Endothelial cell of umbilical vein (primary cell): ENCODE measurements around the gene FTO. TPM values are rescaled to one million over a fixed set of nuclear protein-coding genes. Genes with fewer than 3 reads are reported as not detected.

Source experiments
- BruUV-seq: library from RNA; stranded (reverse); fragments of 400-500 nt; replicated peaks from 2 replicates; lab custom pipeline; 2021; lab: Mats Ljungman, UMichigan
- CTCF ChIA-PET: fragments of 300-600, 350-600 bp; sonication (Branson Sonifier 250); formaldehyde crosslinking; loops from one replicate; lab custom pipeline; 2021; ENCODE audit warnings: antibody characterized with exemption, inconsistent platforms; lab: Charles Lee
- POLR2A ChIA-PET: fragments of 300-600, 350-600 bp; sonication (Branson Sonifier 250); formaldehyde crosslinking; loops from one replicate; lab custom pipeline; 2021; ENCODE audit warnings: antibody characterized with exemption, inconsistent platforms; lab: Charles Lee
- DNase-seq: peaks from one replicate; pipeline ENCODE4 v3.0.0-alpha.2; 2011; ENCODE audit warnings: low read depth, low spot score
- FAIRE-seq: peaks from 2 replicates; lab custom pipeline; 2011; peaks lifted over from hg19 to GRCh38; lab: Jason Lieb, UNC
- H2AFZ ChIP-seq: 2 replicates; pipeline ENCODE4 v1.6.0; 2012; ENCODE audit warnings: low read depth, low read length, control low read depth, inconsistent platforms
- H3K27ac ChIP-seq: 2 replicates; pipeline ENCODE4 v1.5.1; 2011; ENCODE audit warnings: low read depth, mild to moderate bottlenecking, control low read depth, low read length, moderate library complexity; ENCODE audit not compliant: insufficient read depth
- H3K27me3 ChIP-seq, 2 experiments: 2 replicates each; pipeline versions ENCODE4 v1.6.0 to v1.6.1; 2011; ENCODE audit warnings: low read length in 2 of 2, mixed read lengths in 1 of 2; ENCODE audit not compliant: control insufficient read depth in 2 of 2, insufficient read depth in 2 of 2
- H3K36me3 ChIP-seq, 2 experiments: 2 replicates in 1 of 2; 3 replicates in 1 of 2; pipeline ENCODE4 v1.5.1; 2011; ENCODE audit warnings: low read length in 2 of 2, mild to moderate bottlenecking in 1 of 2, moderate library complexity in 1 of 2; ENCODE audit not compliant: control insufficient read depth in 2 of 2, insufficient read depth in 2 of 2; ENCODE audit errors: extremely low read depth in 1 of 2
- H3K4me1 ChIP-seq: 3 replicates; pipeline ENCODE4 v1.5.1; 2011; ENCODE audit warnings: mild to moderate bottlenecking, low read length; ENCODE audit not compliant: control insufficient read depth, insufficient read depth; ENCODE audit errors: extremely low read depth
- H3K4me2 ChIP-seq: 2 replicates; pipeline ENCODE4 v1.6.1; 2011; ENCODE audit warnings: low read length, control low read depth, mixed read lengths; ENCODE audit not compliant: insufficient read depth
- H3K4me3 ChIP-seq, 3 experiments: fragments of 200-600 bp in 1 of 3; sonication (generic), shearing (Covaris generic) in 1 of 3; replicated peaks in 1 of 3; 2 replicates each; pipeline ENCODE4 v1.5.1; 2011 to 2016; ENCODE audit warnings: control low read depth in 3 of 3, low read length in 3 of 3, mild to moderate bottlenecking in 2 of 3, inconsistent platforms in 1 of 3, low read depth in 1 of 3, moderate library complexity in 1 of 3; ENCODE audit not compliant: insufficient read depth in 1 of 3
- H3K79me2 ChIP-seq: 2 replicates; pipeline ENCODE4 v1.6.0; 2012; ENCODE audit warnings: low read length, inconsistent platforms; ENCODE audit not compliant: control insufficient read depth, insufficient read depth
- H3K9ac ChIP-seq: replicated peaks from 2 replicates; pipeline ENCODE3; 2011; ENCODE audit warnings: low read length, control low read depth; ENCODE audit not compliant: insufficient read depth; ENCODE audit errors: extremely low read depth
- H3K9me1 ChIP-seq: replicated peaks from 3 replicates; pipeline ENCODE4 v1.6.0; 2011; ENCODE audit warnings: mild to moderate bottlenecking, low read length; ENCODE audit not compliant: control insufficient read depth, insufficient read depth; ENCODE audit errors: extremely low read depth
- H3K9me3 ChIP-seq: replicated peaks from 2 replicates; pipeline ENCODE4 v1.5.1; 2012; ENCODE audit warnings: low read length, inconsistent platforms; ENCODE audit not compliant: control insufficient read depth, insufficient read depth
- H4K20me1 ChIP-seq: replicated peaks from 2 replicates; pipeline ENCODE3; 2011; ENCODE audit warnings: mild to moderate bottlenecking, low read length; ENCODE audit not compliant: control insufficient read depth, insufficient read depth; ENCODE audit errors: extremely low read depth
- EZH2 ChIP-seq: IDR thresholded peaks from 2 replicates; pipeline ENCODE4 v1.6.1; 2012; ENCODE audit warnings: borderline replicate concordance, low read depth, mild to moderate bottlenecking, moderate library complexity, low read length, inconsistent platforms; ENCODE audit not compliant: severe bottlenecking
- FOS ChIP-seq: IDR thresholded peaks from 2 replicates; pipeline ENCODE4 v1.6.1; 2011; ENCODE audit warnings: mild to moderate bottlenecking, low read length, moderate library complexity, borderline replicate concordance; ENCODE audit not compliant: insufficient read depth
- GATA2 ChIP-seq: IDR thresholded peaks from 2 replicates; pipeline ENCODE4 v1.7.0; 2011; ENCODE audit warnings: low read depth, mild to moderate bottlenecking, moderate library complexity, mixed read lengths, low read length; ENCODE audit not compliant: insufficient read length, insufficient read depth
- JUN ChIP-seq: IDR thresholded peaks from 2 replicates; pipeline ENCODE4 v1.6.1; 2011; ENCODE audit warnings: borderline replicate concordance, low read depth; ENCODE audit not compliant: insufficient read length, insufficient read depth
- MYC ChIP-seq: IDR thresholded peaks from one replicate; pipeline ENCODE4 v1.6.1; 2011; ENCODE audit warnings: mild to moderate bottlenecking, low read depth, low read length
- POLR2A ChIP-seq: IDR thresholded peaks from 2 replicates; pipeline ENCODE4 v1.6.1; 2012; ENCODE audit warnings: low read depth, mild to moderate bottlenecking, control low read depth, low read length
- POLR2AphosphoS5 ChIP-seq: IDR thresholded peaks from 2 replicates; pipeline ENCODE4 v1.6.1; 2012; ENCODE audit warnings: low read depth, mild to moderate bottlenecking, control low read depth, low read length, moderate library complexity; ENCODE audit not compliant: insufficient read depth
- dilution Hi-C: fragments of 300-500 bp; cut with MboI; formaldehyde crosslinking; loops from one replicate; pipeline ENCODE4 v1.15.0; 2019; ENCODE audit warnings: low sequenced_read_pairs; ENCODE audit not compliant: extremely low pct_ligation_motif_present
- intact Hi-C: fragments of 100-400 bp; cut with micrococcal nuclease; formaldehyde crosslinking; loops from one replicate; pipeline ENCODE4 v1.10.0; 2022
- polyA plus RNA-seq, 4 experiments: library from polyadenylated mRNA; depleted of rRNA in 3 of 4; stranded (reverse) in 3 of 4; unstranded in 1 of 4; fragments of >200 nt; gene quantifications; 2 replicates each; pipeline versions ENCODE4 v1.2.1 to v1.2.3, GENCODE V29; 2011 to 2012; ENCODE audit warnings: missing spikeins in 1 of 4
- total RNA-seq: library from RNA; stranded (reverse); gene quantifications from 2 replicates; pipeline ENCODE4 v1.2.3, GENCODE V29; 2021
- TF ChIP-seq, protein P1 (sequence below): IDR thresholded peaks from 2 replicates; pipeline ENCODE4 v1.6.1; 2011; ENCODE audit not compliant: insufficient read depth, insufficient read length
- TF ChIP-seq, protein P2 (sequence below), 2 donors: IDR thresholded peaks; 1 replicate in 1 of 2; 2 replicates in 1 of 2; pipeline ENCODE4 v1.5.1; 2011; ENCODE audit warnings: low read length in 2 of 2, mild to moderate bottlenecking in 2 of 2, moderate library complexity in 2 of 2, control low read depth in 1 of 2, inconsistent platforms in 1 of 2, low read depth in 1 of 2; ENCODE audit not compliant: insufficient read depth in 1 of 2; ENCODE audit errors: extremely low read depth in 1 of 2

FTO gene
- total and polyA plus RNA-seq, 2 donors (not counting 3 experiments of a cell fraction or from before 2014, with no cell fraction given), result 48.6 to 87.1 TPM

DNA sequence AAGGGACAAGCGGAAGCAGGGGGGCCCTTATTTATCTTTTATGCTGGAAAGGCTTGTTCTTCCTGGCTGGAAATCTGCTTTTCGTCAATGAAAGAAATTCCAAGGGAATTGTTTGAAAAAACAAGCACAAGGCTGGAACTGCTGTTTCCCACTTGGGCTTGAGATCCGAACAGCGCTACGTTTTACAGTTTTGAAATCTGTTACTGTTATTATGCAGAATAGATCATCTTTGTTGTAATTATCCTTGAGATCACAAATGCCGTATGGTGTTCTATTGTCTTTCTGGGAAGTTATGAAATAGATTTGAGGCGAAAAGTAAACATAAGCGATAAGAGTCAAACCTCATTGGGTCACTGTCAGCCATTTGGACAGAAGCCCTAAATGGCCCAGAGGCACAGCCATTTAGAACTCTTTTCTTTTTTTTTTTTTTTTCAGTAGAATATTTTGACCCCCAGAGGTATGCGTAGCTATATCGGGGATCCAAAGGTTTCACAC, 359.4 kb downstream of the FTO start:
- FAIRE-seq, result no peak

More for the DNA sequence above, 359.4 kb downstream of the FTO start:
- intact Hi-C loops, result no loop called here
- dilution Hi-C loops, result no loop called here
- Histone ChIP-seq H3K4me2 (no peak overlapping the region), H3K9me1 (no peaks in the 10 kb centered on the region), H3K4me1 (no peaks in the 10 kb centered on the region), H3K36me3 (no peaks in the 10 kb centered on the region), H4K20me1 (no peaks in the 10 kb centered on the region), H2AFZ (no peak overlapping the region), H3K27me3 (no peaks in the 10 kb centered on the region), H3K9me3 (no peaks in the 10 kb centered on the region), H3K9ac (no peak overlapping the region), H3K79me2 (no peaks in the 10 kb centered on the region), H3K27ac (no peak overlapping the region), H3K4me3 (no peak overlapping the region)
- TF ChIP-seq, protein P1, sequence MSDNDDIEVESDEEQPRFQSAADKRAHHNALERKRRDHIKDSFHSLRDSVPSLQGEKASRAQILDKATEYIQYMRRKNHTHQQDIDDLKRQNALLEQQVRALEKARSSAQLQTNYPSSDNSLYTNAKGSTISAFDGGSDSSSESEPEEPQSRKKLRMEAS, result no peak
- TF ChIP-seq GATA2 (no peak), JUN (no peak), POLR2AphosphoS5 (no peak), FOS (no peak), MYC (no peak), POLR2A (no peak), EZH2 (no peak)
- TF ChIP-seq, protein P2, sequence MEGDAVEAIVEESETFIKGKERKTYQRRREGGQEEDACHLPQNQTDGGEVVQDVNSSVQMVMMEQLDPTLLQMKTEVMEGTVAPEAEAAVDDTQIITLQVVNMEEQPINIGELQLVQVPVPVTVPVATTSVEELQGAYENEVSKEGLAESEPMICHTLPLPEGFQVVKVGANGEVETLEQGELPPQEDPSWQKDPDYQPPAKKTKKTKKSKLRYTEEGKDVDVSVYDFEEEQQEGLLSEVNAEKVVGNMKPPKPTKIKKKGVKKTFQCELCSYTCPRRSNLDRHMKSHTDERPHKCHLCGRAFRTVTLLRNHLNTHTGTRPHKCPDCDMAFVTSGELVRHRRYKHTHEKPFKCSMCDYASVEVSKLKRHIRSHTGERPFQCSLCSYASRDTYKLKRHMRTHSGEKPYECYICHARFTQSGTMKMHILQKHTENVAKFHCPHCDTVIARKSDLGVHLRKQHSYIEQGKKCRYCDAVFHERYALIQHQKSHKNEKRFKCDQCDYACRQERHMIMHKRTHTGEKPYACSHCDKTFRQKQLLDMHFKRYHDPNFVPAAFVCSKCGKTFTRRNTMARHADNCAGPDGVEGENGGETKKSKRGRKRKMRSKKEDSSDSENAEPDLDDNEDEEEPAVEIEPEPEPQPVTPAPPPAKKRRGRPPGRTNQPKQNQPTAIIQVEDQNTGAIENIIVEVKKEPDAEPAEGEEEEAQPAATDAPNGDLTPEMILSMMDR (IDR thresholded peaks at IDR 0.05; ENCODE audit: extremely low read depth in 1 of 2, insufficient read depth in 1 of 2, low read depth in 1 of 2, low read length in 2 of 2), result no peak
- no TSS peak for BruUV-seq
- CTCF ChIA-PET, result no interaction called here
- POLR2A ChIA-PET, result no interaction called here
- no peak for DNase-seq
